AG20443 (cell line): ENCODE measurements around the gene B3GNT9.
"Not testable (repeated sequence)": the region's sequence is repeated elsewhere in the genome, so short reads cannot be mapped to it uniquely, and the experiment has no call there.

Experiments used
- DNase-seq: peaks from one replicate; pipeline ENCODE4 v3.0.0; 2012; ENCODE audit warnings: low spot score, mixed read lengths

Gene B3GNT9

DNA sequence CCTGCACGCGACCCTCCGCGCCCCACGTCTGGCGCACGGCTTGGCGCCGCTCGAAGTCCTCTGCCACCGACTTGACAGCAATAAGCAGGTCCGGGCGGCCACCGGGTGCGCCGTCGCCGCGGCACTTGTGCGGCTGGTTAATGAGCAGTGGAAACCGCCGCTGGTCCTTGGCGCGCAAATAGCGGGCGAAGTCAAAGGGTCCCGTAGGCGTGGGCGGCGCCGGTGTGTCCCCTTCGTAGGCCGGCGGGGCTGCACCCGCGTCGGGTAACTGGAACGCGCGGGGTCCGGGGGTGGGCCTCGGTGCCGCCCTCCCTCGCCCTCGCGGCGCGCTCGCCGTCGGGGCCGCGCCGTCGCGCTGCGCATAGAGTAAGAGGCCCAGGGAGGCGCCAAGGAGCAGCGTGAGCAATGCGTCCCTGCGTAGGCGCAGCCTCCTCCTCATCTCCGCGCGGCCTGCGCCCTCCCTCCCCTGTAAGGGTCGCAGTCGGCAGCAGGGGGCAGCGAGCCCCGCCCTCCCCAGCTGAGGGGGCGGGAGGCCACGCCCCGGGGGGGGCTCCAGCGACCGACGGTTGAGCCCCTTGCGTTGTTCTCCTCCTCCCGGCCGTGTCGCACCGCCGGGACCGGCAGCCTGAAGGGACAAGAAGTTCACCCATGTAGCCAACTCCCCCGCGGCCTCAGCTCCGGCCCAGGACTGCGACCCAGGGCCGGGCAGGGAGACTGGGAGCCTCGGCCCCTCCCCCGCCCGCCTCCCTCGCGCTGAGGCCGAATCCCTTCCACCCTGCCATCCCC is 558 bp downstream of the B3GNT9 start:
- DNase-seq = peak; percentile 86

- no peak for DNase-seq
These were observed 1.3 kb downstream of the B3GNT9 start for GRCh38 chr16:67149276-67150046.

GRCh38 chr16:67148656-67149275 is 2.0 kb downstream of the B3GNT9 start:
- no peak for DNase-seq

- DNase-seq = no peak
These were observed 2.6 kb downstream of the B3GNT9 start for GRCh38 chr16:67148221-67148620.

DNA sequence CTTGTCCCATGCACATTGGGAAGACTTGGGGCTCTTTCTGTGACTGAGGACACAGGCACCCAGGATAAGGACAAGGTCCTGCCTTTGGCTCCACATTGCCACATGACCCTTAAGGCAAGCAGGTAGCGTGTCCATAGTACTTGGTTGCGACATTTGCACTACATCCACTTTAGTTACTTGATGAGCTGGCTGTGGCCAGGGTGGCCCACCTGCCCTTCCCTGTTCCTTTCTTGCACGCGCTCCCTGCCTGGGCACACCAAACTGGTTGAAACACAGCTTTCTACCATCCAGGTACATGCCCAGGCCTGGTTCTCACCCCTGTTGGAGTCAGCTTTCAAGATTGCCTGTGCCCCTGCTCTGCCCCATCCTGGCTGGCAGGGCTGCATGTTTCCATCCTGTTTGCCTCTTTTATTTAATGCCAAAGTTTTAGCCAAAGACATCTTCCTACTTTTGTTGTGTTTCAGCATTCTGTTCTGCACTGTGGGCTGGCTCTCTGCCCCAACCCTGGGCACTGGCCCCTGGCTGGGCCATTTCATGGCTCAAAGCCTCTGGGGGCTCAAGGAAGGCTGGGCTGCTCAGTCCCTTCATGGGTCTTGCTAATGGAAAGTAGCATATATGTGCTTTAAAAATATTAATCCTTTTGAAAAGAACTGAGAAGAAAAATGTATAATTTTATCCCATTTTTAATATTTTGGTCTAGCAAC is 3.2 kb downstream of the B3GNT9 start:
- DNase-seq = no peak

- DNase-seq = no peak
These were observed 4.1 kb downstream of the B3GNT9 start for GRCh38 chr16:67146523-67147357.

DNA sequence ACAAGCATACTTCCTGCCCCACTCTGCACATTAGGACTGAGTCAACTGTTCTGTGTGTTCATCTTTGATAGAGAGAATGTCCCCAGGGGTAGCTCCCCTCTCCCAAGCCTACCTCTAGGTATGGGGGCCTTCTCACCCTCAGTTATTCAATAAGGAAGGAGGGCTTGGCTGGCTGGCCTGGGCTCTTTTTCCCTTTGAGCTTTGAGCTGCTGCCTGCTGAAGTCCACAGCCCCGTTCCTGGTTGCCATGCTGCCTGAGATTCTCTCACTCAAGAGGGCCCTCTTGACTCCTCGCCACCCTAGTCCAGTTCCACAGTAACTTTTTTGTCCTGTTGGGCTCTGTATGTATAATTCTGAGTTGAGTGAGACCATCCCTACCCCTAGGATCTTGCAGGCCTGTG is 5.1 kb downstream of the B3GNT9 start:
- DNase-seq = no peak

- no peak for DNase-seq
These were observed 5.9 kb downstream of the B3GNT9 start for GRCh38 chr16:67144943-67145342.

- DNase-seq = no peak
These were observed 8.5 kb downstream of the B3GNT9 start for GRCh38 chr16:67142342-67142741.

DNA sequence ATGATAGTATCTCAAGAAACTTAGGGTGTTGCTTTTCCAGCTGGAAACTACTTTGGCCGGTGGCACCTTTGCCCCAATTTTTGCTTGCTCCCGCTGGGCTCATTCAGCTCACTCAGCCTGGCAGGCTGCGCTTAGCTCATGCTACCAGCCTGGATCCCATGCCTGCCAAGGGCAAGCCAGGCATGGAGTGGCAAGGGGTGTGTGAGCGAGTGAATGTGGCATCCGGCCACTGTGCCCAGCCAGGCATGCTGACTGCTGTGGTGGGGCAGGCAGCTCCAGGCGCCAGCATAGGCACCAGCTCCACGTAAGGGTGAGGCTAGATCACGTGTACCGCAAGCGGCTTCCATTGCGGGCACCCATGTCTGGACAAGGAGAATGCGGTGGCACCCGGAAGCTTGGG is 9.4 kb downstream of the B3GNT9 start:
- no peak for DNase-seq

DNA sequence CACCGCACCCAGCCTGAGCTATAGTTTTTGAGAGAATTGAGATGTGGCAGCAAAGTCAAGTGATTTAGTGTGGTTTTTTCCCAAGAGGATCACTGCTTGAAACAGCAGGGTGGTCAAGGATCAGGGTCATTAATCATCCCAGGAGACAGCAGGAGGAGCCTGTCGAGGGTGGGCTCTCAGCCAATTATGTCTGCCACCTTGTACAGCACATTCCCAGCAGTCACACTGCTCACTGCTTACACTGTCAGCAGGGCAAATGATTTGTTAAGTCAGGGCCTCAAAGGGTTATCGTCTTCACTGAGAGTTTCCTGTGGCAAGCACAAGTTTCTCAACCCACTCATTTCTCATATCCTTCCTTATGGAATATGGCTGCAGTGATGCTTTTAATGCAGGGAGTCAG is 13.2 kb downstream of the B3GNT9 start:
- no peak for DNase-seq

GRCh38 chr16:67129422-67129821 is 21.4 kb downstream of the B3GNT9 start:
- DNase-seq = no peak

GRCh38 chr16:67128887-67129286 is 21.9 kb downstream of the B3GNT9 start:
- DNase-seq = no peak

DNA sequence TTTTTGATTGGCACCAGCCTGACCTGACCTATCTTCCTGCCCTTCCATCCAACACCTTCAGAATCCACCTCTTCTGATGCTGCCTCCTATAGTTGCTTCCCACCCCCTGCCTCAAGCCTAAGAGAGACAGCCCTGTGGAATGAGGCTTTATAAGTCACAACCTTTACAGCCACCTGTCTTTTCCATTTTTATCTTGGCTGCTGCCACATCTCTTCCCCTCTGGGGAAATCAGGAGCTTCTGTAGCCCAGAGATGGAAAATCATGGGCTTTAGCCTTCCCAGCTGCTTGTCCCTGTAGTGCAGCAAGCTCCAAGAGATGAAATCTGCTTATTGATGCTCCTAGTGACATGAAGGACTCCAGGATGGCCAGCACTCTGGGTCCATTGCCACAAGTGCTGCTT is 22.4 kb downstream of the B3GNT9 start:
- DNase-seq = no peak

- not testable (repeated sequence) for DNase-seq
These were observed 28.0 kb downstream of the B3GNT9 start for GRCh38 chr16:67122799-67123198.

- no peak for DNase-seq
These were observed 30.8 kb downstream of the B3GNT9 start for GRCh38 chr16:67120025-67120424.

DNA sequence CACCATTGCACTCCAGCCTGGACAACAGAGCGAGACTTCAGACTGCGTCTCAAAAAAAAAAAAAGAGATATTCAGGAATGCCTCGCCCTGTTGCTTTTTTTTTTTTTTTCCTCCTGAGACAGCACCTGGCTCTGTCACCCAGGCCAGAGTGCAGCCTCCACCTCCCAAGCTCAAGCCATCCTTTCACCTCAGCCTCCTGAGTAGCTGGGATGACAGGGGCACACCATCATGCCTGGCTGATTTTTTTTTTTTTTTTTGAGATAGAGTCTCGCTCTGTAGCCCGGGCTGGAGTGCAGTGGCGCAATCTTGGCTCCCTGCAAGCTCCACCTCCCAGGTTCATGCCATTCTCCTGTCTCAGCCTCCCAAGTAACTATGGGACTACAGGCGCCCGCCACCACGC is 33.1 kb downstream of the B3GNT9 start:
- no peak for DNase-seq

DNA sequence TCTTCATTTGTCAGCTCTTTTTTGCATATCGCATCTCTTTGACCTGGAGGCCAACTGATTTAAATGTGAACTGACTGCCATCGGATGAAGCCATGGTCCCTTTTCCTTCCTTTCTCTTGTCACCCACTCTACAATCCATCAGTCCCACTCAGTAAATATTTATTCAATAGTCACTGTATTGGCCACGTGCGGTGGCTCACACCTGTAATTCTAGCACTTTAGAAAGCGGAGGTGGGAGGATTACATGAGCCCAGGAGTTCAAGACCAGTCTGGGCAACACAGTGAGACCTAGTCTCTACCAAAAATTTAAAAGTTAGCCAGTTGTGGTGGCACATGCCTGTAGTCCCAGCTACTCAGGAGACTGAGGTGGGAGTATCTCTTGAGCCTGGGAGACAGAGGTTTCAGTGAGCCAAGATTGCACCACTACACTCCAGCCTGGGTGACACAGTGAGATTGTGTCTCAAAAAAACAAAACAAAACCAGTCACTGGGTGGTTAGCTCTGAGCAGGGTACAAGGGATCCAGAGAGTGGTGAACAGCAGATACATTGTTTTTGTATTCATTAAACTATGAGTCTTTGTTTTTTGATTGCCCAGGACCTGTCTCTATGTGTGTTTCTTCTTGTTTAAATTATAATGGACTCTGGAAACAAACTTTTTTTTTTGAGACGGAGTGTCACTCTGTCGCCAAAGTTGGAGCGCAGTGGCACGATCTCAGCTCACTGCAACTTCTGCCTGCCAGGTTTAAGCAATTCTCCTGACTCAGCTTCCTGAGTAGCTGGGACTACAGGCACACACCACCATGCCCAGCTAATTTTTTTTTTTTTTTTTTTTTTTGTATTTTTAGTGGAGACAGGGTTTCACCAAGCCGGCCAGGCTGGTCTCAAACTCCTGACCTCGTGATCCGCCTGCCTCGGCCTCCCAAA is 34.1 kb downstream of the B3GNT9 start:
- no peak for DNase-seq

GRCh38 chr16:67115639-67116038 is 35.2 kb downstream of the B3GNT9 start:
- peak; percentile 83 for DNase-seq

- no peak for DNase-seq
These were observed 36.0 kb downstream of the B3GNT9 start for GRCh38 chr16:67114793-67115192.
